ENCODE data around the gene PRRT1.

The PRRT1 gene

DNA sequence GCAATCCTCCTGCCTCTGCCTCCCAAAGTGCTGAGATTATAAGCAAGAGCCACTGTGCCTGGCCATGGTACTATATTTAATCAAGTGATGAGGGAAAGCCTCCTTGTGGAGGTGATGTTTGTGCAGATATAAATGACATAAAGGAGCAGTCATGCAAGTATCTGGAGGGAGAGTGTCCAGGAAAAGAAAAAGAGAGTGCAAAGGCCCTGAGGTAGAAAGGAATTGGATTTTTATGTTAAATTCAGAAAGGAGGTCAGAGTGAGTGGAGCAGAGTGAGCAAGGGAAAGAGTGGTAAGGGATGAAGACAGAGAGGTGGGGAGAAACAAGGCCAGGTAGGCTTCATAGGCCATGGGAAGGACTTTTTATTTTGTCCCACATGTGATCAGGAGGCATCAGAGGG, 14.3 kb downstream of the PRRT1 start:
- TF ChIP-seq, protein P1, sequence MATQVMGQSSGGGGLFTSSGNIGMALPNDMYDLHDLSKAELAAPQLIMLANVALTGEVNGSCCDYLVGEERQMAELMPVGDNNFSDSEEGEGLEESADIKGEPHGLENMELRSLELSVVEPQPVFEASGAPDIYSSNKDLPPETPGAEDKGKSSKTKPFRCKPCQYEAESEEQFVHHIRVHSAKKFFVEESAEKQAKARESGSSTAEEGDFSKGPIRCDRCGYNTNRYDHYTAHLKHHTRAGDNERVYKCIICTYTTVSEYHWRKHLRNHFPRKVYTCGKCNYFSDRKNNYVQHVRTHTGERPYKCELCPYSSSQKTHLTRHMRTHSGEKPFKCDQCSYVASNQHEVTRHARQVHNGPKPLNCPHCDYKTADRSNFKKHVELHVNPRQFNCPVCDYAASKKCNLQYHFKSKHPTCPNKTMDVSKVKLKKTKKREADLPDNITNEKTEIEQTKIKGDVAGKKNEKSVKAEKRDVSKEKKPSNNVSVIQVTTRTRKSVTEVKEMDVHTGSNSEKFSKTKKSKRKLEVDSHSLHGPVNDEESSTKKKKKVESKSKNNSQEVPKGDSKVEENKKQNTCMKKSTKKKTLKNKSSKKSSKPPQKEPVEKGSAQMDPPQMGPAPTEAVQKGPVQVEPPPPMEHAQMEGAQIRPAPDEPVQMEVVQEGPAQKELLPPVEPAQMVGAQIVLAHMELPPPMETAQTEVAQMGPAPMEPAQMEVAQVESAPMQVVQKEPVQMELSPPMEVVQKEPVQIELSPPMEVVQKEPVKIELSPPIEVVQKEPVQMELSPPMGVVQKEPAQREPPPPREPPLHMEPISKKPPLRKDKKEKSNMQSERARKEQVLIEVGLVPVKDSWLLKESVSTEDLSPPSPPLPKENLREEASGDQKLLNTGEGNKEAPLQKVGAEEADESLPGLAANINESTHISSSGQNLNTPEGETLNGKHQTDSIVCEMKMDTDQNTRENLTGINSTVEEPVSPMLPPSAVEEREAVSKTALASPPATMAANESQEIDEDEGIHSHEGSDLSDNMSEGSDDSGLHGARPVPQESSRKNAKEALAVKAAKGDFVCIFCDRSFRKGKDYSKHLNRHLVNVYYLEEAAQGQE (IDR thresholded peaks at IDR 0.05; ENCODE audit: low read depth): no peak
- no peak for TF ChIP-seq CEBPB (IDR thresholded peaks at IDR 0.05)
- no peak for TF ChIP-seq ZBTB7A (IDR thresholded peaks at IDR 0.05; ENCODE audit: low read depth)
- no peak for TF ChIP-seq EP300 (IDR thresholded peaks at IDR 0.05; ENCODE audit: borderline replicate concordance)
- no peak for TF ChIP-seq TCF12 (IDR thresholded peaks at IDR 0.05; ENCODE audit: low read depth)
- TF ChIP-seq FOXM1 (IDR thresholded peaks at IDR 0.05; ENCODE audit: borderline replicate concordance, low read depth): no peak
- TF ChIP-seq NFIC (IDR thresholded peaks at IDR 0.05): no peak
- TF ChIP-seq, protein P2, sequence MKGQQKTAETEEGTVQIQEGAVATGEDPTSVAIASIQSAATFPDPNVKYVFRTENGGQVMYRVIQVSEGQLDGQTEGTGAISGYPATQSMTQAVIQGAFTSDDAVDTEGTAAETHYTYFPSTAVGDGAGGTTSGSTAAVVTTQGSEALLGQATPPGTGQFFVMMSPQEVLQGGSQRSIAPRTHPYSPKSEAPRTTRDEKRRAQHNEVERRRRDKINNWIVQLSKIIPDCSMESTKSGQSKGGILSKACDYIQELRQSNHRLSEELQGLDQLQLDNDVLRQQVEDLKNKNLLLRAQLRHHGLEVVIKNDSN (IDR thresholded peaks at IDR 0.05): no peak
- no peak for TF ChIP-seq CREB1 (IDR thresholded peaks at IDR 0.05; ENCODE audit: low read depth)
- no peak for TF ChIP-seq TEAD4 (IDR thresholded peaks at IDR 0.05)
- no peak for TF ChIP-seq EGR1 (IDR thresholded peaks at IDR 0.05)
- no peak for TF ChIP-seq YY1 (IDR thresholded peaks at IDR 0.05; ENCODE audit: low read depth)
- no peak for TF ChIP-seq RAD21 (IDR thresholded peaks at IDR 0.05; ENCODE audit: low read depth)
- no peak for TF ChIP-seq TAF1 (IDR thresholded peaks at IDR 0.05; ENCODE audit: low read depth)
- TF ChIP-seq, protein P3, sequence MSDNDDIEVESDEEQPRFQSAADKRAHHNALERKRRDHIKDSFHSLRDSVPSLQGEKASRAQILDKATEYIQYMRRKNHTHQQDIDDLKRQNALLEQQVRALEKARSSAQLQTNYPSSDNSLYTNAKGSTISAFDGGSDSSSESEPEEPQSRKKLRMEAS (IDR thresholded peaks at IDR 0.05): no peak

DNA sequence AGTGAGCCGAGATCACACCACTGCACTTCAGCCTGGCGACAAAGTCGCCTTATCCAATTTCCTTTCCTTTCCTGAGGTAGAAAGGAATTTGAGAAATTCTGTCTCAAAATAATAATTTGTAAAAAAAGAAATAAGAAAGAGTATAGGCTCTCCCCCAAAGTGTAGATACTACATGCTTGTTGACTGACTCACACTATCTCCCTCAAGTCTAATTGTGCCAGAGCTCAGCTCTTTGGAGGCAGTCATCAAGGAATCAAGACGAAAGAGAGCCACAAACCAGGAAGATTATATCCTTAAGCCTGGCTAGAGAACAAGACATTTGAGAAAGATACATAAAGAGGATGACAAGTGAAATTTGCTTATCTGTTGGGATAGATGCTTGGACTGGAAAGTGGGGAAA, 18.0 kb downstream of the PRRT1 start:
- TF ChIP-seq, protein P1 (IDR thresholded peaks at IDR 0.05; ENCODE audit: low read depth): no peak
- no peak for TF ChIP-seq CREB1 (IDR thresholded peaks at IDR 0.05; ENCODE audit: low read depth)
- no peak for TF ChIP-seq TEAD4 (IDR thresholded peaks at IDR 0.05)
- TF ChIP-seq FOXM1 (IDR thresholded peaks at IDR 0.05; ENCODE audit: borderline replicate concordance, low read depth): no peak
- TF ChIP-seq TAF1 (IDR thresholded peaks at IDR 0.05; ENCODE audit: low read depth): no peak
- TF ChIP-seq EP300 (IDR thresholded peaks at IDR 0.05; ENCODE audit: borderline replicate concordance): no peak
- no peak for TF ChIP-seq EGR1 (IDR thresholded peaks at IDR 0.05)
- no peak for TF ChIP-seq RAD21 (IDR thresholded peaks at IDR 0.05; ENCODE audit: low read depth)
- no peak for TF ChIP-seq YY1 (IDR thresholded peaks at IDR 0.05; ENCODE audit: low read depth)
- TF ChIP-seq TCF12 (IDR thresholded peaks at IDR 0.05; ENCODE audit: low read depth): no peak
- TF ChIP-seq NFIC (IDR thresholded peaks at IDR 0.05): no peak
- TF ChIP-seq, protein P3 (IDR thresholded peaks at IDR 0.05): no peak
- no peak for TF ChIP-seq CEBPB (IDR thresholded peaks at IDR 0.05)
- TF ChIP-seq ZBTB7A (IDR thresholded peaks at IDR 0.05; ENCODE audit: low read depth): no peak

DNA sequence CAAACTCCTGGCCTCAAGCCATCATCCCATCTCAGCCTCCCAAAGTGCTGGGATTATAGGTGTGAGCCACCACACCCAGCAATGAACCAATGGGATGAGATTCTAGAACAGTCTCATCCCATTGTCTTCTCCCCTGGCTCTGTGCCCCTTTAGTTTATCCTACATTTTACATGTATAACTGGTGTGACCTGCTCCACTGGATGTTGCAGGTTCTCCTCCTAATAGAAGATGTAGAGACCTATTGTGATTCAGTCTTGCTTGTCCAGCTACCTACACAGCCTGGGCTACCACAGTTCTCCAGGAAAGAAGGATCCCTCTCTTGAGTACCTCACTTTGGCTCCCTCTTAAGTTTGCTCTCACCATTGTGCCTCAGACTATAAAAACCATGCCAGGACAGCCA, 19.6 kb downstream of the PRRT1 start:
- TF ChIP-seq ZBTB7A (IDR thresholded peaks at IDR 0.05; ENCODE audit: low read depth): no peak
- no peak for TF ChIP-seq RAD21 (IDR thresholded peaks at IDR 0.05; ENCODE audit: low read depth)
- no peak for TF ChIP-seq FOXM1 (IDR thresholded peaks at IDR 0.05; ENCODE audit: borderline replicate concordance, low read depth)
- TF ChIP-seq TEAD4 (IDR thresholded peaks at IDR 0.05): no peak
- TF ChIP-seq, protein P3 (IDR thresholded peaks at IDR 0.05): no peak

DNA sequence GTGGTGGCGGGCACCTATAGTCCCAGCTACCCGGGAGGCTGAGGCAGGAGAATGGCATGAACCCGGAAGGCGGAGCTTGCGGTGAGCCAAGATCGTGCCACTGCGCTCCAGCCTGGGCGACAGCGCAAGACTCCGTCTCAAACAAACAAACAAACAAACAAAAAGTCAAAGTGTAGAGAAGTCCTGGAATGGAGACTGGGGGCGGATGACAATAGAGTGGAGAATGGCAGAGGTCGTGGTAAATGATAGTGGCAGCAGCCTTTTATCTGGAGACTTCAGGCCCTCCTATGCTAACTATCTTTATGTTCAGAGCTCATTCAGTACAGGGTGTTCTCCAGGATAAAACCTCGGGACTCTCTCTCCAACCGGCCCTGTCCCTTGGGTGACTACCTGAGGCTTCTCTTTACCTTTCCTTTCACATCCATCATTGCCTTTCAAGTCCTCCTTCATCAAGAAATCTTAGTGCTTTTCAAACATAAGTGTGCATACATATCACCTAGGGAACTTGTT, 20.2 kb downstream of the PRRT1 start:
- TF ChIP-seq, protein P3 (IDR thresholded peaks at IDR 0.05): no peak
- TF ChIP-seq CREB1 (IDR thresholded peaks at IDR 0.05; ENCODE audit: low read depth) (no peak), ZBTB7A (IDR thresholded peaks at IDR 0.05; ENCODE audit: low read depth) (no peak), FOXM1 (IDR thresholded peaks at IDR 0.05; ENCODE audit: borderline replicate concordance, low read depth) (no peak)

DNA sequence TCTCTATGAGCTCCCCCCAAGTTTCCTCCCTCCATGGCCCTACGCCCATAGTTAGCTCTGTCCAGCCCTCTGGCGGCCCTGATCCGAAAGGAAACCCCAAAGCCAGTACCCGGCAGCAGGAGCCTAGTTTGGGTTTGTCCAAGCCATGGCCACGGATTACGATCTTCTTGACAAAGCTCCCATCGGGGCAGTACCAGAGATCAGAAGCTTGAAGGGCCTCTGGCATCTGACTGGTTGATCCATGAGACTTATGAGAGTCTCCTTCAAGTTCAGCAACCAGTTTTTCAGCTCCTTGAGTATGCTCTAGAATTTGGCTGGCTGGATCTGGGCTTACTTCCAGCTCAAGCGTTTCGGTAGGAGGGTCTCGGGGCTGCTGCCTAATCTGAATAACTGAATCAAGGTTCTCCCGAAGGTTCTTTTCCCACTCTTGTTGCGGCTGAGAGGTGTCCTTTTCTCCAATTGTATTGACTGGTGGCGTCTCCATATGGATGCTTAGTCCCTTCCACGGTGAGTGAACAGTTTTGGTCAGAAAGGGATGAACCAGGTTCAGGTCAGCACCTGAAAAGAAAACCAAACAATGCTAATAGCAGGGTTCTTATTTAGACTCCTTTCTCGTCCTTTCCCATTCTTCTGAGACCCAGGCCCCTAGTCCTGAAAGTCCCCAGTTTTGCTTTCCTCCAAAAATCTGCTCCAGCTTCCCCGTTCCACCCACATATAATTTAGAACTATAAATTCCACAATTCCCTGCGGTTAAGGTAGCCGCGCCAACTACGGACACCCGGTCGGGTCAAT, 22.2 kb downstream of the PRRT1 start:
- TF ChIP-seq NFIC (IDR thresholded peaks at IDR 0.05): peak; percentile 79
- peak; percentile 45; the same call in 1 of the 2 replicates for TF ChIP-seq TCF12 (IDR thresholded peaks at IDR 0.05; ENCODE audit: low read depth)
- peak; percentile 45; the same call in 1 of the 2 replicates for TF ChIP-seq EGR1 (IDR thresholded peaks at IDR 0.05)
- no peak for TF ChIP-seq ZBTB7A (IDR thresholded peaks at IDR 0.05; ENCODE audit: low read depth)
